GM08714 (cell line): ENCODE measurements around the gene CYB561A3.
A peak's percentile ranks its signal among the peaks of the same experiment; 100 is the strongest.

Experiments used
- H3K4me3 ChIP-seq: fragments of 200-500 bp; sonication (Bioruptor generic); 2 replicates; pipeline ENCODE4 v1.5.1; 2014; ENCODE audit warnings: mild to moderate bottlenecking, low read length, inconsistent platforms
- ZNF274 ChIP-seq: IDR thresholded peaks from 2 replicates; pipeline ENCODE4 v1.6.1; 2012; ENCODE audit warnings: mild to moderate bottlenecking, low read depth, low read length

CYB561A3 gene

GRCh38 chr11:61343792-61344745 is 17.6 kb downstream of the CYB561A3 start:
- no peak for TF ChIP-seq ZNF274
- no peak overlapping the region for H3K4me3 ChIP-seq

GRCh38 chr11:61342207-61342803 is 19.4 kb downstream of the CYB561A3 start:
- no peak for TF ChIP-seq ZNF274
- no peak overlapping the region for H3K4me3 ChIP-seq

GRCh38 chr11:61341706-61342105 is 20.0 kb downstream of the CYB561A3 start:
- no peak overlapping the region for H3K4me3 ChIP-seq
- TF ChIP-seq ZNF274 = no peak

- no peak for TF ChIP-seq ZNF274
- no peak overlapping the region for H3K4me3 ChIP-seq
These were observed 20.7 kb downstream of the CYB561A3 start for GRCh38 chr11:61340979-61341378.

- no peak for TF ChIP-seq ZNF274
- no peak overlapping the region for H3K4me3 ChIP-seq
These were observed 22.2 kb downstream of the CYB561A3 start for GRCh38 chr11:61339490-61339878.

- TF ChIP-seq ZNF274 = no peak
- H3K4me3 ChIP-seq = no peak overlapping the region
These were observed 22.7 kb downstream of the CYB561A3 start for GRCh38 chr11:61338783-61339489.

- no peak for TF ChIP-seq ZNF274
- no peak overlapping the region for H3K4me3 ChIP-seq
These were observed 23.8 kb downstream of the CYB561A3 start for GRCh38 chr11:61337706-61338470.

- no peak for TF ChIP-seq ZNF274
- H3K4me3 ChIP-seq = no peak overlapping the region
These were observed 25.3 kb downstream of the CYB561A3 start for GRCh38 chr11:61336171-61336935.

- no peak overlapping the region for H3K4me3 ChIP-seq
- TF ChIP-seq ZNF274 = no peak
These were observed 26.3 kb downstream of the CYB561A3 start for GRCh38 chr11:61335355-61335710.

GRCh38 chr11:61334434-61335354 is 27.0 kb downstream of the CYB561A3 start:
- no peak for TF ChIP-seq ZNF274
- H3K4me3 ChIP-seq = no peak overlapping the region

GRCh38 chr11:61333550-61334433 is 27.9 kb downstream of the CYB561A3 start:
- H3K4me3 ChIP-seq = peak overlapping the region; percentile 93
- TF ChIP-seq ZNF274 = no peak
